ENCODE results near the gene ZNF579. TPM values are rescaled to one million over a fixed set of nuclear protein-coding genes. Genes with fewer than 3 reads are reported as not detected.

ZNF579 gene
- total and polyA plus RNA-seq, 2 of the 13 experiments (the other 11 are each of a cell fraction or from before 2014, with no cell fraction given), result 2.1 to 2.9 TPM

GRCh38 chr19:55599468-55599841, 18.8 kb upstream of the ZNF579 start, which contains the start of gene FIZ1 (continued):
- TF ChIP-seq MAX (IDR thresholded peaks at IDR 0.05) (peak; percentile 0; the same call in 1 of the 2 replicates), CSRNP1 (CRISPR knock-in tag; IDR thresholded peaks at IDR 0.05) (no peak), ZNF432 (CRISPR knock-in tag; IDR thresholded peaks at IDR 0.05; ENCODE audit: borderline replicate concordance) (no peak), REPIN1 (CRISPR knock-in tag; IDR thresholded peaks at IDR 0.05; ENCODE audit: borderline replicate concordance, low read depth) (no peak), RERE (CRISPR knock-in tag; IDR thresholded peaks at IDR 0.05; ENCODE audit: low read depth) (no peak), ZNF124 (CRISPR knock-in tag; IDR thresholded peaks at IDR 0.05) (peak; percentile 48; the same call in 1 of the 2 replicates), CHCHD3 (CRISPR knock-in tag; IDR thresholded peaks at IDR 0.05) (no peak), ZNF530 (CRISPR knock-in tag; IDR thresholded peaks at IDR 0.05; ENCODE audit: low read depth) (no peak), IRF2 (CRISPR knock-in tag; IDR thresholded peaks at IDR 0.05) (peak; percentile 92), ZFY (CRISPR knock-in tag; IDR thresholded peaks at IDR 0.05) (peak; percentile 50; the same call in 1 of the 2 replicates), HNF4G (IDR thresholded peaks at IDR 0.05; ENCODE audit: borderline replicate concordance, low read depth, low read length) (no peak; the same call in 1 of the 2 replicates), HNF4G (CRISPR knock-in tag; IDR thresholded peaks at IDR 0.05; ENCODE audit: borderline replicate concordance, low read depth) (no peak), ZNF775 (CRISPR knock-in tag; IDR thresholded peaks at IDR 0.05; ENCODE audit: borderline replicate concordance) (no peak), ZNF788 (CRISPR knock-in tag; IDR thresholded peaks at IDR 0.05; ENCODE audit: borderline replicate concordance) (no peak), ARNTL (CRISPR knock-in tag; IDR thresholded peaks at IDR 0.05) (no peak; the same call in 1 of the 2 replicates), ZNF709 (CRISPR knock-in tag; IDR thresholded peaks at IDR 0.05) (no peak), SKI (IDR thresholded peaks at IDR 0.05; ENCODE audit: partially characterized antibody) (no peak), TFDP1 (CRISPR knock-in tag; IDR thresholded peaks at IDR 0.05; ENCODE audit: borderline replicate concordance) (no peak)
- TF ChIP-seq, protein P1, sequence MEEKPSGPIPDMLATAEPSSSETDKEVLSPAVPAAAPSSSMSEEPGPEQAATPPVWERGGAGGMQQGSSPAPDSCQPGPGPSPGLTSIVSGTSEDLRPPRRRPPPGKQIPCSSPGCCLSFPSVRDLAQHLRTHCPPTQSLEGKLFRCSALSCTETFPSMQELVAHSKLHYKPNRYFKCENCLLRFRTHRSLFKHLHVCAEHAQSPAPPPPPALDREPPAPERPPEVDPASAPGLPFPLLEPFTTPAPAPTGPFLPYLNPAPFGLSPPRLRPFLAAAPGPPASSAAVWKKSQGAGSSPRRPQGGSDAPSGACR (CRISPR knock-in tag; IDR thresholded peaks at IDR 0.05), result no peak
- TF ChIP-seq, protein P2, sequence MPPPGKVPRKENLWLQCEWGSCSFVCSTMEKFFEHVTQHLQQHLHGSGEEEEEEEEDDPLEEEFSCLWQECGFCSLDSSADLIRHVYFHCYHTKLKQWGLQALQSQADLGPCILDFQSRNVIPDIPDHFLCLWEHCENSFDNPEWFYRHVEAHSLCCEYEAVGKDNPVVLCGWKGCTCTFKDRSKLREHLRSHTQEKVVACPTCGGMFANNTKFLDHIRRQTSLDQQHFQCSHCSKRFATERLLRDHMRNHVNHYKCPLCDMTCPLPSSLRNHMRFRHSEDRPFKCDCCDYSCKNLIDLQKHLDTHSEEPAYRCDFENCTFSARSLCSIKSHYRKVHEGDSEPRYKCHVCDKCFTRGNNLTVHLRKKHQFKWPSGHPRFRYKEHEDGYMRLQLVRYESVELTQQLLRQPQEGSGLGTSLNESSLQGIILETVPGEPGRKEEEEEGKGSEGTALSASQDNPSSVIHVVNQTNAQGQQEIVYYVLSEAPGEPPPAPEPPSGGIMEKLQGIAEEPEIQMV (CRISPR knock-in tag; IDR thresholded peaks at IDR 0.05; ENCODE audit: low read depth), result peak; percentile 52; the same call in 1 of the 2 replicates
